ENCODE measurements around the gene FAM107B. TPM values are rescaled to one million over a fixed set of nuclear protein-coding genes. Genes with fewer than 3 reads are reported as not detected.
A peak's percentile ranks its signal among the peaks of the same experiment; 100 is the strongest.

Gene FAM107B
- total RNA-seq, 1 experiment from 2014 or later: 24.5 TPM

GRCh38 chr10:14564268-14564744 is 210.4 kb downstream of the FAM107B start:
- H3K27ac Mint-ChIP-seq: peak overlapping the region in 1 of 3 experiments; percentile 50; a peak in 1 of 7 replicates
- Histone ChIP-seq H2AK5ac (ENCODE audit: insufficient read length, low read length) (no peak overlapping the region), H4K20me1 (ENCODE audit: control insufficient read depth, insufficient read depth, insufficient read length) (no peaks in the 10 kb centered on the region), H3K18ac (ENCODE audit: insufficient read length, low read depth, low read length) (no peak overlapping the region), H3K56ac (ENCODE audit: insufficient read length, low read depth, low read length) (no peak overlapping the region), H2BK20ac (ENCODE audit: low read depth, low read length, poor library complexity, severe bottlenecking) (no peak overlapping the region), H4K5ac (ENCODE audit: insufficient read length, low read depth, low read length) (no peak overlapping the region), H2AFZ (ENCODE audit: low read length) (no peak overlapping the region), H4K91ac (ENCODE audit: insufficient read length, low read depth, low read length) (no peak overlapping the region), H3K4me2 (ENCODE audit: insufficient read depth, insufficient read length, low read length) (no peak overlapping the region), H2BK120ac (ENCODE audit: low read depth, low read length, poor library complexity, severe bottlenecking) (no peak overlapping the region), H2BK12ac (ENCODE audit: insufficient read length, low read depth, low read length) (no peak overlapping the region), H4K8ac (replicated peaks; ENCODE audit: insufficient read length, low read depth, low read length) (no peak overlapping the region), H3K27ac (ENCODE audit: insufficient read length, low read depth, low read length) (no peak overlapping the region), H3K79me1 (ENCODE audit: insufficient read depth, low read depth, low read length, poor library complexity, severe bottlenecking) (no peaks in the 10 kb centered on the region), H3K23ac (ENCODE audit: insufficient read length, low read depth, low read length) (no peak overlapping the region), H3K79me2 (ENCODE audit: insufficient read depth, low read length) (no peaks in the 10 kb centered on the region; the same call in 1 of the 2 replicates), H3K4ac (ENCODE audit: low read depth, low read length) (no peak overlapping the region), H3K27me3 (ENCODE audit: insufficient read depth, low read length) (no peaks in the 10 kb centered on the region), H2BK15ac (ENCODE audit: low read depth, low read length) (no peak overlapping the region), H3K9ac (ENCODE audit: extremely low read depth, insufficient read length, low read length) (no peak overlapping the region), H3K4me1 (ENCODE audit: insufficient read depth, low read length) (no peaks in the 10 kb centered on the region; the same call in 1 of the 2 replicates), H2BK5ac (ENCODE audit: insufficient read length, low read length) (no peak overlapping the region), H3K23me2 (ENCODE audit: insufficient read length, low read depth, low read length, poor library complexity, severe bottlenecking) (no peaks in the 10 kb centered on the region), H3K14ac (ENCODE audit: insufficient read depth, low read length) (no peak overlapping the region), H3T11ph (ENCODE audit: low read length) (no peak overlapping the region), H3K9me3 (ENCODE audit: control insufficient read depth, low read depth, low read length) (peaks cover 3% of the 10 kb centered on the region)
- WGBS (ENCODE audit: extremely low coverage, insufficient read length, low lambda C conversion rate): no CpG with 5 or more reads among the region's 5 CpGs
- no peak for TF ChIP-seq CTCF (conservative IDR thresholded peaks at IDR 0.05)
- H3K4me3 Mint-ChIP-seq: no peak overlapping the region
- DNase-seq: no peak
- H3K9me3 Mint-ChIP-seq: peaks cover 8 to 16% of the 10 kb centered on the region in 2 experiments
- H3K27me3 Mint-ChIP-seq (ENCODE audit: low read depth): no peaks in the 10 kb centered on the region; the same call in 1 of the 2 replicates
- peaks cover 30 to 37% of the 10 kb centered on the region in 2 experiments for H3K4me1 Mint-ChIP-seq
- H3K36me3 Mint-ChIP-seq (ENCODE audit: insufficient read depth in 1 of 3, low read depth in 3 of 3): peaks cover 20 to 27% (median 21%) of the 10 kb centered on the region in 3 experiments

All from H9 (cell line).